SU-DHL-6 (cell line): Measurements from ENCODE around the gene SLC48A1.
A peak's percentile ranks its signal among the peaks of the same experiment; 100 is the strongest.

Experiments
- H2AFZ ChIP-seq: fragments of 200-600 bp; sonication (generic); 2 replicates; pipeline ENCODE4 v1.6.1; 2014; ENCODE audit warnings: low read depth, mild to moderate bottlenecking, moderate library complexity, mixed read lengths, antibody characterized with exemption, low read length; ENCODE audit not compliant: severe bottlenecking
- H3F3A ChIP-seq: fragments of 200-600 bp; shearing (Covaris generic); 2 replicates; pipeline ENCODE4 v1.6.0; 2016; ENCODE audit warnings: antibody characterized with exemption, mild to moderate bottlenecking; ENCODE audit not compliant: insufficient read depth
- H3K27ac ChIP-seq: fragments of 200-600 bp; sonication (generic); 2 replicates; pipeline ENCODE4 v1.5.1; 2016; ENCODE audit warnings: low read depth, mild to moderate bottlenecking, low read length, moderate library complexity, mixed read lengths
- H3K27me3 ChIP-seq: fragments of 200-600 bp; sonication (generic), shearing (Covaris generic); 2 replicates; pipeline ENCODE4 v1.6.0; 2014; ENCODE audit warnings: mild to moderate bottlenecking, low read length
- H3K36me3 ChIP-seq: fragments of 200-600 bp; sonication (generic); 2 replicates; pipeline ENCODE4 v1.6.1; 2014; ENCODE audit warnings: mild to moderate bottlenecking, low read length, mixed read lengths
- H3K4me2 ChIP-seq: fragments of 300-600, 200-600 bp; shearing (Covaris generic), sonication (generic); 2 replicates; pipeline ENCODE4 v1.6.0; 2014; ENCODE audit warnings: low read length, low read depth, mild to moderate bottlenecking; ENCODE audit not compliant: poor library complexity, severe bottlenecking
- H3K4me3 ChIP-seq: fragments of 200-600 bp; sonication (generic); 2 replicates; pipeline ENCODE4 v1.5.1; 2014; ENCODE audit warnings: antibody characterized with exemption, low read length, mild to moderate bottlenecking, mixed read lengths; ENCODE audit not compliant: insufficient read depth, poor library complexity, severe bottlenecking
- H3K79me2 ChIP-seq: fragments of 200-600 bp; sonication (generic); 2 replicates; pipeline ENCODE4 v1.6.1; 2014; ENCODE audit warnings: mild to moderate bottlenecking, low read length, moderate library complexity; ENCODE audit not compliant: insufficient read depth
- H3K9ac ChIP-seq: fragments of 200-600 bp; sonication (generic); 2 replicates; pipeline ENCODE4 v1.7.0; 2014; ENCODE audit warnings: mild to moderate bottlenecking, low read length
- H3K9me2 ChIP-seq: fragments of 200-600 bp; sonication (generic); replicated peaks from 2 replicates; pipeline ENCODE4 v1.6.1; 2014; ENCODE audit warnings: low read length; ENCODE audit not compliant: insufficient read depth
- H3K9me3 ChIP-seq: fragments of 200-600 bp; sonication (generic); 2 replicates; pipeline ENCODE4 v1.6.1; 2014; ENCODE audit warnings: low read length, mixed read lengths; ENCODE audit not compliant: insufficient read depth
- H4K20me1 ChIP-seq: fragments of 200-600 bp; sonication (generic); 2 replicates; pipeline ENCODE4 v1.6.1; 2014; ENCODE audit warnings: low read depth, mild to moderate bottlenecking, antibody characterized with exemption, low read length, moderate library complexity, mixed read lengths
- CTCF ChIP-seq: fragments of 200-600 bp; sonication (generic); IDR thresholded peaks from one replicate; pipeline ENCODE4 v1.5.1; 2017; ENCODE audit warnings: antibody characterized with exemption, mild to moderate bottlenecking, low read length, moderate library complexity; ENCODE audit not compliant: insufficient read depth, poor library complexity, severe bottlenecking
- EZH2phosphoT487 ChIP-seq: fragments of 200-600 bp; sonication (generic), shearing (Covaris generic); conservative IDR thresholded peaks from 2 replicates; pipeline ENCODE4 v1.6.1; 2018; ENCODE audit warnings: mild to moderate bottlenecking, antibody characterized with exemption, low read length, moderate library complexity, mixed read lengths

Gene SLC48A1

GRCh38 chr12:47773858-47774580, 981 bp downstream of the SLC48A1 start:
- Histone ChIP-seq H3F3A (no peaks in the 10 kb centered on the region), H3K27me3 (no peaks in the 10 kb centered on the region), H3K4me2 (peak overlapping the region; percentile 59), H3K79me2 (no peaks in the 10 kb centered on the region), H4K20me1 (no peaks in the 10 kb centered on the region), H3K36me3 (no peaks in the 10 kb centered on the region), H3K9ac (peak overlapping the region; percentile 77), H3K9me3 (no peaks in the 10 kb centered on the region), H3K9me2 (no peaks in the 10 kb centered on the region), H2AFZ (peak overlapping the region; percentile 94), H3K4me3 (peak overlapping the region; percentile 86), H3K27ac (no peak overlapping the region)
- TF ChIP-seq CTCF, result peak; percentile 6
- TF ChIP-seq EZH2phosphoT487, result no peak

- H4K20me1 ChIP-seq, result no peaks in the 10 kb centered on the region
- H3K36me3 ChIP-seq, result no peaks in the 10 kb centered on the region
- H3K27me3 ChIP-seq, result no peaks in the 10 kb centered on the region
- H3K9me3 ChIP-seq, result no peaks in the 10 kb centered on the region
- 0 out of 2 replicates have a peak, but pooled peaks cover 1% of the 10 kb centered on the region for H3F3A ChIP-seq
- H3K9me2 ChIP-seq, result no peaks in the 10 kb centered on the region
- H3K27ac ChIP-seq, result no peak overlapping the region
- H2AFZ ChIP-seq, result no peak overlapping the region
- H3K4me2 ChIP-seq, result no peak overlapping the region
- TF ChIP-seq CTCF, result no peak
- TF ChIP-seq EZH2phosphoT487, result no peak
- no peak overlapping the region for H3K9ac ChIP-seq
- no peak overlapping the region for H3K4me3 ChIP-seq
- H3K79me2 ChIP-seq, result no peaks in the 10 kb centered on the region
Observed at GRCh38 chr12:47774663-47775062, 1.6 kb downstream of the SLC48A1 start.

GRCh38 chr12:47775100-47775911, 2.3 kb downstream of the SLC48A1 start:
- no peak overlapping the region for H3K9ac ChIP-seq
- H3K4me3 ChIP-seq, result no peak overlapping the region
- H3K9me2 ChIP-seq, result no peaks in the 10 kb centered on the region
- H4K20me1 ChIP-seq, result no peaks in the 10 kb centered on the region
- H3K4me2 ChIP-seq, result no peak overlapping the region
- H3K27me3 ChIP-seq, result no peaks in the 10 kb centered on the region
- H3K79me2 ChIP-seq, result no peaks in the 10 kb centered on the region
- H2AFZ ChIP-seq, result no peak overlapping the region
- no peaks in the 10 kb centered on the region for H3K36me3 ChIP-seq
- H3K9me3 ChIP-seq, result no peaks in the 10 kb centered on the region
- no peak overlapping the region for H3K27ac ChIP-seq
- TF ChIP-seq EZH2phosphoT487, result no peak
- no peak for TF ChIP-seq CTCF
- 0 out of 2 replicates have a peak, but pooled peaks cover 7% of the 10 kb centered on the region for H3F3A ChIP-seq
